PC-3 (cell line): Measurements from ENCODE around the gene RAB39A. TPM values are rescaled to one million over a fixed set of nuclear protein-coding genes. Genes with fewer than 3 reads are reported as not detected.
"Not testable (repeated sequence)": the region's sequence is repeated elsewhere in the genome, so short reads cannot be mapped to it uniquely, and the experiment has no call there.

Source experiments
- ATAC-seq: fragments of 200-7000 bp; cut with Tn5 transposase; 2 replicates; pipeline ENCODE4 v1.9.1; 2020; ENCODE audit warnings: mild to moderate bottlenecking, moderate library complexity
- BruUV-seq: library from RNA; stranded (reverse); fragments of 400-500 nt; replicated peaks from 2 replicates; lab custom pipeline; 2021; lab: Mats Ljungman, UMichigan
- CTCF ChIA-PET: fragments of 300-600 bp; sonication (Branson Sonifier 250); formaldehyde crosslinking; loops from one replicate; lab custom pipeline; 2022; ENCODE audit warnings: antibody characterized with exemption; lab: Charles Lee
- POLR2A ChIA-PET: fragments of 300-600 bp; sonication (Branson Sonifier 250); formaldehyde crosslinking; loops from one replicate; lab custom pipeline; 2022; ENCODE audit warnings: antibody characterized with exemption; ENCODE audit not compliant: unreplicated experiment; lab: Charles Lee
- DNase-seq: peaks from one replicate; pipeline ENCODE4 v3.0.0-alpha.2; 2015
- H2AFZ ChIP-seq: fragments of 300-600 bp; sonication (generic); 2 replicates; pipeline ENCODE4 v1.6.0; 2016; ENCODE audit warnings: antibody characterized with exemption, low read length
- H3F3A ChIP-seq: fragments of 300-600 bp; sonication (generic); one replicate; pipeline ENCODE4 v1.6.0; 2017; ENCODE audit warnings: antibody characterized with exemption, low read length, control low read depth, mild to moderate bottlenecking; ENCODE audit not compliant: unreplicated experiment
- H3K27ac ChIP-seq: fragments of 300-600 bp; sonication (generic); 2 replicates; pipeline ENCODE4 v1.5.1; 2016; ENCODE audit warnings: mild to moderate bottlenecking, low read length
- H3K27me3 ChIP-seq: fragments of 300-600 bp; sonication (generic); 2 replicates; pipeline ENCODE4 v1.6.1; 2016; ENCODE audit warnings: low read length, mixed read lengths
- H3K36me3 ChIP-seq: fragments of 300-600 bp; sonication (generic); 2 replicates; pipeline ENCODE4 v1.6.1; 2016; ENCODE audit warnings: low read depth, mixed run types, low read length, mixed read lengths
- H3K4me1 ChIP-seq: fragments of 300-600 bp; sonication (generic); 2 replicates; pipeline ENCODE4 v1.5.1; 2016; ENCODE audit warnings: low read length; ENCODE audit not compliant: insufficient read depth
- H3K4me2 ChIP-seq: fragments of 300-600 bp; sonication (generic); 2 replicates; pipeline ENCODE4 v1.6.0; 2016; ENCODE audit warnings: low read length
- H3K4me3 ChIP-seq: fragments of 300-600 bp; sonication (generic); 2 replicates; pipeline ENCODE4 v1.5.1; 2016; ENCODE audit warnings: mild to moderate bottlenecking, low read length, mixed read lengths
- H3K79me2 ChIP-seq: fragments of 300-600 bp; sonication (generic); 2 replicates; pipeline ENCODE4 v1.6.1; 2017; ENCODE audit warnings: low read length, mixed read lengths
- H3K9ac ChIP-seq: fragments of 300-600 bp; sonication (generic); 2 replicates; pipeline ENCODE4 v1.6.0; 2016; ENCODE audit warnings: mild to moderate bottlenecking, low read length
- H3K9me2 ChIP-seq: fragments of 300-600 bp; sonication (generic); replicated peaks from 2 replicates; pipeline ENCODE4 v1.6.1; 2016; ENCODE audit warnings: mixed run types, low read length, mixed read lengths
- H3K9me3 ChIP-seq: fragments of 300-600 bp; sonication (generic); 2 replicates; pipeline ENCODE4 v1.6.1; 2016; ENCODE audit warnings: low read length, mixed read lengths
- H4K20me1 ChIP-seq: fragments of 300-600 bp; sonication (generic); 2 replicates; pipeline ENCODE4 v1.6.1; 2016; ENCODE audit warnings: low read length, mixed read lengths
- EZH2 ChIP-seq: fragments of 300-600 bp; sonication (generic); IDR thresholded peaks from one replicate; pipeline ENCODE4 v1.6.1; 2017; ENCODE audit warnings: antibody characterized with exemption, mild to moderate bottlenecking, low read length; ENCODE audit not compliant: unreplicated experiment
- EZH2phosphoT487 ChIP-seq: fragments of 300-600 bp; sonication (generic); IDR thresholded peaks from 2 replicates; pipeline ENCODE4 v1.6.1; 2018; ENCODE audit warnings: mild to moderate bottlenecking, antibody characterized with exemption, low read length, borderline replicate concordance
- intact Hi-C: fragments of 100-400 bp; cut with micrococcal nuclease; formaldehyde crosslinking; loops from 2 replicates; pipeline ENCODE4 v1.9.0; 2023
- total RNA-seq: library from RNA; depleted of rRNA; stranded (reverse); fragments of >200 nt; gene quantifications from 2 replicates; pipeline ENCODE4 v1.2.3, GENCODE V29; 2014
- TF ChIP-seq, protein P1 (sequence below): fragments of 300-600 bp; sonication (generic); conservative IDR thresholded peaks from 2 replicates; pipeline ENCODE4 v1.5.1; 2017; ENCODE audit warnings: antibody characterized with exemption, low read depth, mild to moderate bottlenecking, low read length

RAB39A gene
- total RNA-seq, 1 experiment from 2014 or later = not detected

DNA sequence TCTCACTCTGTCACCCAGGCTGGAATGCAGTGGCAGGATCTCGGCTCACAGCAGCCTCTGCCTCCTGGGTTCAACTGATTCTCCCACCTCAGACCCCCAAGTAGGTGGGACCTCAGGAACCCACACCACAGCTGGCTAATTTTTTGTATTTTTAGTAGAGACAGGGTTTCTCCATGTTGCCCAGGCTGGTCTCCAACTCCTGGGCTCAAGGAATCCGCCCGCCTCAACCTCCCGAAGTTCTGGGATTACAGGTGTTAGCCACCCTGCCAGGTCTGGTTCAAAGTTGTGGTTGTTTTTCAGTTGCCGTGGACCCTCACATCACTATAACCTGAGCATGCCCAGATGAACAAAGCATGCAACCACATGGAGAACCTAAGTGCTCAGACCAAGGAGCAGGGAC is 13.0 kb upstream of the RAB39A start:
- no TSS peak for BruUV-seq
- no peak for DNase-seq
- Histone ChIP-seq H3K36me3 (no peaks in the 10 kb centered on the region), H3K9me3 (no peaks in the 10 kb centered on the region), H3K9me2 (no peaks in the 10 kb centered on the region), H3K9ac (no peak overlapping the region), H2AFZ (no peak overlapping the region), H3K79me2 (no peaks in the 10 kb centered on the region), H3K27me3 (peaks cover 6% of the 10 kb centered on the region; the same call in 1 of the 2 replicates), H3K4me2 (no peak overlapping the region), H4K20me1 (no peaks in the 10 kb centered on the region), H3K4me3 (no peak overlapping the region), H3K27ac (no peak overlapping the region), H3F3A (no peaks in the 10 kb centered on the region), H3K4me1 (no peaks in the 10 kb centered on the region)
- CTCF ChIA-PET = no interaction called here
- ATAC-seq = no peak
- TF ChIP-seq, protein P1, sequence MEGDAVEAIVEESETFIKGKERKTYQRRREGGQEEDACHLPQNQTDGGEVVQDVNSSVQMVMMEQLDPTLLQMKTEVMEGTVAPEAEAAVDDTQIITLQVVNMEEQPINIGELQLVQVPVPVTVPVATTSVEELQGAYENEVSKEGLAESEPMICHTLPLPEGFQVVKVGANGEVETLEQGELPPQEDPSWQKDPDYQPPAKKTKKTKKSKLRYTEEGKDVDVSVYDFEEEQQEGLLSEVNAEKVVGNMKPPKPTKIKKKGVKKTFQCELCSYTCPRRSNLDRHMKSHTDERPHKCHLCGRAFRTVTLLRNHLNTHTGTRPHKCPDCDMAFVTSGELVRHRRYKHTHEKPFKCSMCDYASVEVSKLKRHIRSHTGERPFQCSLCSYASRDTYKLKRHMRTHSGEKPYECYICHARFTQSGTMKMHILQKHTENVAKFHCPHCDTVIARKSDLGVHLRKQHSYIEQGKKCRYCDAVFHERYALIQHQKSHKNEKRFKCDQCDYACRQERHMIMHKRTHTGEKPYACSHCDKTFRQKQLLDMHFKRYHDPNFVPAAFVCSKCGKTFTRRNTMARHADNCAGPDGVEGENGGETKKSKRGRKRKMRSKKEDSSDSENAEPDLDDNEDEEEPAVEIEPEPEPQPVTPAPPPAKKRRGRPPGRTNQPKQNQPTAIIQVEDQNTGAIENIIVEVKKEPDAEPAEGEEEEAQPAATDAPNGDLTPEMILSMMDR = no peak
- TF ChIP-seq EZH2 (no peak), EZH2phosphoT487 (no peak)
- intact Hi-C loops = no loop called here
- POLR2A ChIA-PET = no interaction called here

DNA sequence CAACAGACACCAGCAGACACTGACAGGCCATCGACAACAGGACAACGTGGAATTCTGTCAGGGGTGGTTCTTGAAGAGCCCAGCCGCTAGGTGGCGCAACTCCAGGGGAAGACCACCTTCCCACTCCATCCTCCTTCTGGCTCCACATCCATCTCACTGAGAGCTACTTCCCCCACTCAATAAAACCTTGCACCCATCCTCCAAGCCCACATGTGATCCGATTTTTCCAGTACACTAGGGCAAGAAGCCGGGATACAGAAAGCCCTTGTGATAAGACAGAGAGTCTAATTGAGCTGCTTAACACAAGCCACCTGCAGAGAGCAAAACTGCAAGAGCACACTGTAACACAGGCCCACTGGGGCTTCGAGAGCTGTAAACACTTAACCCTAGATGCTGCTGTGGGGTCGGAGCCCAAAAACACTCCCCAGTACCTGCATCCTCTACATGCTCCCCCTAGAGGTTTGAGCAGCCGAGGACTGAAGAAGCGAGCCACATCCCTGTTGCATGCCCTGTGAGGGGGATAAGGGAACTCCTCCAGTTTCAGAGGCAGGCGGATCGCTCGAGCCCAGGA is 11.5 kb upstream of the RAB39A start:
- H3K79me2 ChIP-seq = no peaks in the 10 kb centered on the region
- no peaks in the 10 kb centered on the region for H3K9me2 ChIP-seq
- no peaks in the 10 kb centered on the region for H3F3A ChIP-seq
- H3K27me3 ChIP-seq = peaks cover 6% of the 10 kb centered on the region; the same call in 1 of the 2 replicates
- H3K36me3 ChIP-seq = no peaks in the 10 kb centered on the region
- no peak overlapping the region for H3K27ac ChIP-seq
- no TSS peak for BruUV-seq
- ChIA-PET POLR2A (no interaction called here), CTCF (no interaction called here)
- TF ChIP-seq, protein P1 = peak; percentile 94
- TF ChIP-seq EZH2phosphoT487 = no peak
- DNase-seq = peak; percentile 57
- no peak overlapping the region for H3K9ac ChIP-seq
- peak; percentile 79 for ATAC-seq
- H3K4me3 ChIP-seq = no peak overlapping the region
- no peak overlapping the region for H2AFZ ChIP-seq
- intact Hi-C loops = no loop called here
- no peaks in the 10 kb centered on the region for H4K20me1 ChIP-seq
- H3K9me3 ChIP-seq = no peaks in the 10 kb centered on the region
- no peaks in the 10 kb centered on the region for H3K4me1 ChIP-seq
- no peak overlapping the region for H3K4me2 ChIP-seq

DNA sequence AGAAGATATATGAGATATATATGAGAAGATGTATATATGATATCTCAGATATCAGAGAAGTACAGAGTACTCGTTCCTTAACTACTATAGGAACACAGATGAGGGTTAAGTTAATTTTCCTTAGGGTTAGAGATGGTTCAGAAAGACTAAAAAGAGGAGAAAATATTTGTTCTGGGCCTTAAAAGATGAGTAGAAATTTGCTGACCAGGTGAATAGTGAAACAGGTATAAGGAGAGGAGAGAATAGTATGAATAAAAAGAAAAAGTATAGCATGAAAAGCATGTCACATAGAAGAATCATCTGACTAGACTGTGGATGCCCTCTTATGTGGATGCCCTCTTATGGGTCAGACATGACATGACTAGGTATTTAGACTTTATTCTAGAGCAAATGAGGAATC is 6.3 kb upstream of the RAB39A start:
- H3K9ac ChIP-seq = no peak overlapping the region
- H3K4me1 ChIP-seq = no peaks in the 10 kb centered on the region
- intact Hi-C loops = no loop called here
- H3K27ac ChIP-seq = no peak overlapping the region
- no peak overlapping the region for H2AFZ ChIP-seq
- DNase-seq (no peak), ATAC-seq (no peak)
- no peak for TF ChIP-seq EZH2
- TF ChIP-seq EZH2phosphoT487 = no peak
- TF ChIP-seq, protein P1 = no peak
- no peaks in the 10 kb centered on the region for H3K9me2 ChIP-seq
- ChIA-PET CTCF (no interaction called here), POLR2A (no interaction called here)
- no peaks in the 10 kb centered on the region for H4K20me1 ChIP-seq
- H3F3A ChIP-seq = no peaks in the 10 kb centered on the region
- H3K4me3 ChIP-seq = no peak overlapping the region
- H3K4me2 ChIP-seq = no peak overlapping the region
- no peaks in the 10 kb centered on the region for H3K36me3 ChIP-seq
- no TSS peak for BruUV-seq
- no peaks in the 10 kb centered on the region for H3K9me3 ChIP-seq
- H3K27me3 ChIP-seq = peaks cover 25% of the 10 kb centered on the region
- no peaks in the 10 kb centered on the region for H3K79me2 ChIP-seq

DNA sequence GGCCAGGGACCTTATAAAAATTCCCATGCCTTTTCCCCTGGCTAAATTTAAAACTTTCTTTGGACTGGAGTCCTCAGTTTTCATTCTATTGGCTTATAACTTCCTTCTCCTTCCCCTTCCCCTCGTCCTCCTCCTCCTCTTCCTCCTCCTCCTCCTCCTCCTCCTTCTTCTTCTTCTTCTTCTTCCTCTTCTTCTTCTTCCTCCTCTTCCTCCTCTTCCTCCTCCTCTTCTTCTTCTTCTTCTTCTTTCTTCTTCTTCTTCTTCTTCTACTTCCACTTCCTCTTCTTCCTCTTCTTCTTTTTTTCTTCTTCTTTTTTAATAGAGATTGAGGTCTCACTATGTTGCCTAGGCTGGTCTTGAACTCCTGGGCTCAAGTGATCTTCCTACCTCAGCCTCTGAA is 4.7 kb upstream of the RAB39A start:
- H3K4me1 ChIP-seq, H3K9me2 ChIP-seq, H3K9ac ChIP-seq, BruUV-seq, H4K20me1 ChIP-seq, H3K27ac ChIP-seq, intact Hi-C loops, H3K4me3 ChIP-seq, POLR2A ChIA-PET, H3K79me2 ChIP-seq, H3F3A ChIP-seq, ATAC-seq, H2AFZ ChIP-seq, H3K4me2 ChIP-seq, H3K36me3 ChIP-seq, H3K9me3 ChIP-seq, DNase-seq: not testable (repeated sequence)
- H3K27me3 ChIP-seq = peaks cover 26% of the 10 kb centered on the region
- CTCF ChIA-PET = interaction anchor here (0.7 kb wide), 1 partner anchor 798 kb away, joined by 3 read pairs; no protein-coding TSS in a partner anchor
